DND-41 (cell line): ENCODE results near the gene CHST1.

ENCODE experiments used
- ATAC-seq: fragments of 200-7000 bp; cut with Tn5 transposase; 3 replicates; pipeline ENCODE4 v1.9.1; 2021; ENCODE audit warnings: low read depth; ENCODE audit not compliant: insufficient read depth
- DNase-seq: peaks from one replicate; pipeline ENCODE4 v3.0.0-alpha.2; 2020
- H2AFZ ChIP-seq: 2 replicates; pipeline ENCODE4 v1.6.0; 2012; ENCODE audit warnings: low read depth, low read length
- H3K27ac ChIP-seq: 2 replicates; pipeline ENCODE4 v1.5.1; 2012; ENCODE audit warnings: low read length, inconsistent platforms
- H3K27me3 ChIP-seq: fragments of 200-600 bp; sonication (generic); 2 replicates; pipeline ENCODE4 v1.6.0; 2012; ENCODE audit warnings: low read length, mild to moderate bottlenecking, inconsistent platforms; ENCODE audit not compliant: insufficient read depth, poor library complexity
- H3K36me3 ChIP-seq: 2 replicates; pipeline ENCODE4 v1.5.1; 2012; ENCODE audit warnings: low read length, inconsistent platforms; ENCODE audit not compliant: insufficient read depth
- H3K4me1 ChIP-seq: 2 replicates; pipeline ENCODE4 v1.5.1; 2012; ENCODE audit warnings: mild to moderate bottlenecking, low read length; ENCODE audit not compliant: insufficient read depth
- H3K4me2 ChIP-seq: 2 replicates; pipeline ENCODE4 v1.6.0; 2012; ENCODE audit warnings: mild to moderate bottlenecking, moderate library complexity, low read length, inconsistent platforms; ENCODE audit not compliant: insufficient read depth
- H3K4me3 ChIP-seq, 2 experiments: fragments of 200-600 bp in 1 of 2; shearing (Covaris generic) in 1 of 2; 2 replicates each; pipeline ENCODE4 v1.5.1; 2012 to 2016; ENCODE audit warnings: inconsistent platforms in 2 of 2, low read length in 2 of 2, mild to moderate bottlenecking in 2 of 2, low read depth in 1 of 2, moderate library complexity in 1 of 2
- H3K79me2 ChIP-seq: 2 replicates; pipeline ENCODE4 v1.6.0; 2012; ENCODE audit warnings: low read length, inconsistent platforms; ENCODE audit not compliant: insufficient read depth
- H3K9ac ChIP-seq: 2 replicates; pipeline ENCODE4 v1.6.0; 2012; ENCODE audit warnings: low read depth, mild to moderate bottlenecking, inconsistent platforms, low read length, moderate library complexity
- H3K9me3 ChIP-seq: 2 replicates; pipeline ENCODE4 v1.5.1; 2012; ENCODE audit warnings: low read length, moderate library complexity, mild to moderate bottlenecking, inconsistent platforms; ENCODE audit not compliant: insufficient read depth, severe bottlenecking
- H4K20me1 ChIP-seq: 2 replicates; pipeline ENCODE4 v1.6.0; 2012; ENCODE audit warnings: low read length; ENCODE audit not compliant: insufficient read depth
- CTCF ChIP-seq: IDR thresholded peaks from 2 replicates; pipeline ENCODE4 v1.5.1; 2012; ENCODE audit warnings: borderline replicate concordance, low read length, moderate library complexity, mild to moderate bottlenecking; ENCODE audit not compliant: poor library complexity, severe bottlenecking; ENCODE audit errors: extremely low read depth
- EZH2 ChIP-seq: IDR thresholded peaks from 3 replicates; pipeline ENCODE4 v1.6.1; 2012; ENCODE audit warnings: borderline replicate concordance, low read depth, mild to moderate bottlenecking, moderate library complexity, low read length, inconsistent platforms; ENCODE audit not compliant: severe bottlenecking

Gene CHST1

DNA sequence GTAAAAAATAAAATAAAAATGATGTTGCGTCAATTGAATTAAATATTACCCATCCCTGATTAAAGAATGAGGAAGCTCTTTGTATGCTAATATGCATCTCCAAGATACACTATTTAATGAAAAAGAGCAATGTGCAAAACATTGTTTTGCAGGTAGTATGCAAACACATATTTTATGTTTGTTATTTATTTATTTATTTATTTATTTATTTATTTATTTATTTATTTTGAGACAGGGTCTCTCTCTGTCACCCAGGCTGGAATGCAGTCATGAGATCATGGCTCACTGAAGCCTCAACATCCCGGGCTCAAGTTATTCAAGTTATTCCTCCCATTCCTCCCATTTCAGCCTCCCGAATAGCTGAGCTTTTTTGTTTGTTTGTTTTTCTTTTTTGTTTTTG lies 7.2 kb upstream of the CHST1 start:
- TF ChIP-seq EZH2 (no peak), CTCF (no peak)
- Histone ChIP-seq H3K9me3 (no peaks in the 10 kb centered on the region), H3K27ac (no peak overlapping the region), H3K27me3 (peaks cover 3% of the 10 kb centered on the region), H4K20me1 (no peaks in the 10 kb centered on the region), H3K9ac (no peak overlapping the region), H3K79me2 (no peaks in the 10 kb centered on the region), H2AFZ (no peak overlapping the region), H3K4me2 (no peak overlapping the region), H3K36me3 (no peaks in the 10 kb centered on the region), H3K4me1 (no peaks in the 10 kb centered on the region), H3K4me3 (no peak overlapping the region)
- DNase-seq (no peak), ATAC-seq (no peak)

DNA sequence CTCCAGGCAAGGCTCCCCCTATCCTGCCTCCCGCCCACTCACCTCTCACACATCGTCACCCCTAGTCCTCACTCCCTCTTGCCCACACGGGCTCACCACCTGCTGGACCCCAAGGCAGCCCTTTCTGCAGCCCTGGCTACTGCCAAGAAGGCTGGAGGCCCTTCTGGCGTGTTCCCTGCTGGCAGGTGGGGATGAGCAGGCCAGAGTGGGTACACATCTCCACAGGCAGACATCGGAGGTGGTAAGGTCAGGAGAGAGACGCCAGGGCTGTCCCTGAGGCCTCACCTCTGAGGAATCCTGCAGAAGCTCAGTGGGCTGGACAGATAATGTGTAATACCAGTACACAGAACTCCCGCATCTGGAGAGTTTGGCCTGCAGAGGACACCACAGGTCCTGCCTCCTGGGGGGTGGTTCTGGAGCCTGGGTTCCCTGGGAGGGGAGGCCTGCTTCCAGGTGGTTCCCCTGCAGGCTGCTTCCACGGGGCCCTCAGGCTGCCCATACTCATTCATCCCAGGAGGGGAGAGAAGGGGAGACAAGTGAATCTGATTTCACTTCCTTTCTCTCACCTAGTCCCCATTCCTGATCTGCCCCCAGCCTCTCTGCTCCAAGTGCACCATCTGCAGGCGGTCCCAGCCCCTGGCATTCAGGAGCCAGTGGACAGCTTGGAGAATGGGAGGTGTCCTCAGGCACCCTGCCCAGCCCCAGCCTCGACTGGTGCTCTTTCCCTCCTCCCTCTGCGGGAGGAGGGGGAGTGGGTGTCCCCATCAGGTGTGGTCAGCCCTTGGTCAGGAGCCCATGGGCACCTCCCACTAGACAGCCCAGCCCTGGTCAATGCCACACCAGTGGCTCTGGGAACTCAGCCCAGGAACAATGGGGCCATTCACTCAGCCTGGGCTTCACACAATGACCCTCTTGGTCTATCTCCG lies 6.1 kb upstream of the CHST1 start:
- Histone ChIP-seq H3K79me2 (no peaks in the 10 kb centered on the region), H3K36me3 (no peaks in the 10 kb centered on the region), H2AFZ (no peak overlapping the region), H3K9ac (no peak overlapping the region), H3K27me3 (peaks cover 9% of the 10 kb centered on the region), H4K20me1 (0 out of 2 replicates have a peak, but pooled peaks cover under 1% of the 10 kb centered on the region), H3K4me3 (no peak overlapping the region), H3K4me2 (no peak overlapping the region), H3K27ac (no peak overlapping the region), H3K4me1 (no peaks in the 10 kb centered on the region), H3K9me3 (no peaks in the 10 kb centered on the region)
- ATAC-seq, result no peak
- TF ChIP-seq CTCF (peak; percentile 19), EZH2 (no peak)
- no peak for DNase-seq

- Histone ChIP-seq H3K27ac (no peak overlapping the region), H4K20me1 (0 out of 2 replicates have a peak, but pooled peaks cover 8% of the 10 kb centered on the region), H3K27me3 (peaks cover 17% of the 10 kb centered on the region), H3K36me3 (no peaks in the 10 kb centered on the region), H3K4me3 (no peak overlapping the region), H2AFZ (no peak overlapping the region), H3K9ac (no peak overlapping the region), H3K4me2 (no peak overlapping the region), H3K4me1 (peaks cover 4% of the 10 kb centered on the region; the same call in 1 of the 2 replicates), H3K9me3 (no peaks in the 10 kb centered on the region), H3K79me2 (no peaks in the 10 kb centered on the region)
- DNase-seq (no peak), ATAC-seq (no peak)
- no peak for TF ChIP-seq CTCF
- no peak for TF ChIP-seq EZH2
These were observed 5.1 kb upstream of the CHST1 start for GRCh38 chr11:45670386-45671135.
